Neural progenitor cell (in vitro differentiated cells): Measurements from ENCODE around the gene HEG1. TPM values are rescaled to one million over a fixed set of nuclear protein-coding genes. Genes with fewer than 3 reads are reported as not detected.

Experiments used
- DNase-seq: peaks from one replicate; pipeline ENCODE4 v3.0.0-alpha.2; 2016; ENCODE audit warnings: low spot score
- H2AFZ ChIP-seq: fragments of 200-600 bp; sonication (generic); replicated peaks from 2 replicates; pipeline ENCODE4 v1.6.1; 2016; ENCODE audit warnings: antibody characterized with exemption
- H3F3A ChIP-seq: fragments of 200-600 bp; sonication (generic); 2 replicates; pipeline ENCODE4 v1.6.1; 2016; ENCODE audit warnings: antibody characterized with exemption, low read depth
- H3K27ac ChIP-seq: fragments of 200-600 bp; sonication (generic); 2 replicates; pipeline ENCODE4 v1.5.1; 2016; ENCODE audit warnings: mild to moderate bottlenecking
- H3K27me3 ChIP-seq: fragments of 200-600 bp; sonication (generic); 2 replicates; pipeline ENCODE4 v1.6.1; 2016; ENCODE audit warnings: mild to moderate bottlenecking, moderate library complexity
- H3K36me3 ChIP-seq: fragments of 200-600 bp; sonication (generic); 2 replicates; pipeline ENCODE4 v1.5.1; 2016
- H3K4me1 ChIP-seq: fragments of 200-600 bp; sonication (generic); 2 replicates; pipeline ENCODE4 v1.6.1; 2016; ENCODE audit warnings: mixed run types
- H3K4me2 ChIP-seq: fragments of 200-600 bp; sonication (generic); 2 replicates; pipeline ENCODE4 v1.6.1; 2016
- H3K4me3 ChIP-seq: fragments of 200-600 bp; sonication (generic); 2 replicates; pipeline ENCODE4 v1.5.1; 2016
- H3K79me2 ChIP-seq: fragments of 200-600 bp; sonication (generic); 2 replicates; pipeline ENCODE4 v1.6.1; 2016; ENCODE audit warnings: low read depth
- H3K9ac ChIP-seq: fragments of 200-600 bp; sonication (generic); 2 replicates; pipeline ENCODE4 v1.6.1; 2016
- H3K9me3 ChIP-seq: fragments of 200-600 bp; sonication (generic); 2 replicates; pipeline ENCODE4 v1.5.1; 2016; ENCODE audit warnings: low read depth
- H4K20me1 ChIP-seq: fragments of 200-600 bp; sonication (generic); 2 replicates; pipeline ENCODE4 v1.6.1; 2016; ENCODE audit warnings: low read depth
- H3K27ac Mint-ChIP-seq: 3 replicates; pipeline ENCODE4 v1.8.0; 2021; ENCODE audit warnings: mixed read lengths
- H3K27me3 Mint-ChIP-seq: 2 replicates; pipeline ENCODE4 v1.8.0; 2022; ENCODE audit warnings: low read depth, mild to moderate bottlenecking, inconsistent platforms, moderate library complexity, mixed read lengths; ENCODE audit not compliant: insufficient read depth
- H3K36me3 Mint-ChIP-seq: 3 replicates; pipeline ENCODE4 v1.8.0; 2021; ENCODE audit warnings: mixed read lengths
- H3K4me1 Mint-ChIP-seq: 3 replicates; pipeline ENCODE4 v1.8.0; 2021; ENCODE audit warnings: mixed read lengths
- H3K4me3 Mint-ChIP-seq: 3 replicates; pipeline ENCODE4 v1.8.0; 2021; ENCODE audit warnings: mild to moderate bottlenecking, moderate library complexity, mixed read lengths
- H3K9me3 Mint-ChIP-seq: 3 replicates; pipeline ENCODE4 v1.8.0; 2020; ENCODE audit warnings: mixed read lengths
- CTCF ChIP-seq: fragments of 200-600 bp; sonication (generic); IDR thresholded peaks from 2 replicates; pipeline ENCODE4 v1.5.1; 2017; ENCODE audit warnings: antibody characterized with exemption, mild to moderate bottlenecking
- EZH2 ChIP-seq: fragments of 200-600 bp; sonication (generic); IDR thresholded peaks from 2 replicates; pipeline ENCODE4 v1.6.1; 2017; ENCODE audit warnings: antibody characterized with exemption, mild to moderate bottlenecking, moderate library complexity
- EZH2phosphoT487 ChIP-seq: fragments of 200-600 bp; sonication (generic); IDR thresholded peaks from 2 replicates; pipeline ENCODE4 v1.6.1; 2017; ENCODE audit warnings: antibody characterized with exemption
- total RNA-seq: library from RNA; depleted of rRNA; stranded (reverse); fragments of >200 nt; gene quantifications from 2 replicates; pipeline ENCODE4 v1.2.3, GENCODE V29; 2015; ENCODE audit warnings: low replicate concordance

The HEG1 gene
- total RNA-seq, 1 donor from 2014 or later: 11.4 TPM

- H3F3A ChIP-seq: peaks cover 6% of the 10 kb centered on the region
- H3K79me2 ChIP-seq: no peaks in the 10 kb centered on the region
- Mint-ChIP-seq H3K4me3 (no peak overlapping the region), H3K36me3 (peaks cover 6% of the 10 kb centered on the region), H3K27ac (no peak overlapping the region), H3K27me3 (no peaks in the 10 kb centered on the region), H3K4me1 (peaks cover 7% of the 10 kb centered on the region), H3K9me3 (peaks cover 10% of the 10 kb centered on the region)
- H3K27me3 ChIP-seq: no peaks in the 10 kb centered on the region
- no peak overlapping the region for H3K4me2 ChIP-seq
- no peaks in the 10 kb centered on the region for H3K4me1 ChIP-seq
- TF ChIP-seq EZH2: no peak
- no peak for TF ChIP-seq CTCF
- no peak for TF ChIP-seq EZH2phosphoT487
- no peak overlapping the region for H3K4me3 ChIP-seq
- no peaks in the 10 kb centered on the region for H3K36me3 ChIP-seq
- H3K9me3 ChIP-seq: no peaks in the 10 kb centered on the region
- H4K20me1 ChIP-seq: no peaks in the 10 kb centered on the region
- H2AFZ ChIP-seq: no peak overlapping the region
- no peak overlapping the region for H3K27ac ChIP-seq
- no peak for DNase-seq
- H3K9ac ChIP-seq: no peak overlapping the region
Observed at GRCh38 chr3:124964387-124964786, 91.4 kb downstream of the HEG1 start.

GRCh38 chr3:124963755-124964154, 92.0 kb downstream of the HEG1 start:
- no peaks in the 10 kb centered on the region for H3K4me1 ChIP-seq
- DNase-seq: no peak
- no peak overlapping the region for H3K4me3 Mint-ChIP-seq
- H3K27ac Mint-ChIP-seq: no peak overlapping the region
- no peaks in the 10 kb centered on the region for H4K20me1 ChIP-seq
- H3K79me2 ChIP-seq: no peaks in the 10 kb centered on the region
- TF ChIP-seq CTCF: no peak
- H3K9me3 ChIP-seq: no peaks in the 10 kb centered on the region
- no peaks in the 10 kb centered on the region for H3K27me3 ChIP-seq
- H3F3A ChIP-seq: peaks cover 7% of the 10 kb centered on the region
- H3K4me3 ChIP-seq: no peak overlapping the region
- peaks cover 7% of the 10 kb centered on the region for H3K4me1 Mint-ChIP-seq
- peaks cover 10% of the 10 kb centered on the region for H3K9me3 Mint-ChIP-seq
- no peak overlapping the region for H2AFZ ChIP-seq
- no peak overlapping the region for H3K9ac ChIP-seq
- no peak overlapping the region for H3K27ac ChIP-seq
- no peaks in the 10 kb centered on the region for H3K36me3 ChIP-seq
- peaks cover 6% of the 10 kb centered on the region for H3K36me3 Mint-ChIP-seq
- no peak overlapping the region for H3K4me2 ChIP-seq
- H3K27me3 Mint-ChIP-seq: no peaks in the 10 kb centered on the region

- Histone ChIP-seq H3K79me2 (no peaks in the 10 kb centered on the region), H2AFZ (no peak overlapping the region), H3K4me3 (no peak overlapping the region), H3K4me2 (no peak overlapping the region), H3K27ac (no peak overlapping the region), H4K20me1 (no peaks in the 10 kb centered on the region), H3F3A (peaks cover 7% of the 10 kb centered on the region), H3K9me3 (no peaks in the 10 kb centered on the region), H3K27me3 (no peaks in the 10 kb centered on the region), H3K9ac (no peak overlapping the region), H3K4me1 (no peaks in the 10 kb centered on the region), H3K36me3 (no peaks in the 10 kb centered on the region)
- no peaks in the 10 kb centered on the region for H3K27me3 Mint-ChIP-seq
- peaks cover 2% of the 10 kb centered on the region for H3K36me3 Mint-ChIP-seq
- DNase-seq: no peak
- peaks cover 7% of the 10 kb centered on the region for H3K4me1 Mint-ChIP-seq
- H3K9me3 Mint-ChIP-seq: peaks cover 10% of the 10 kb centered on the region
- H3K27ac Mint-ChIP-seq: no peak overlapping the region
- H3K4me3 Mint-ChIP-seq: no peak overlapping the region
- no peak for TF ChIP-seq CTCF
- TF ChIP-seq EZH2phosphoT487: no peak
- TF ChIP-seq EZH2: no peak
Observed at GRCh38 chr3:124962403-124962940, 93.3 kb downstream of the HEG1 start.
